ENCODE measurements around the gene RFTN1.

- TF ChIP-seq EZH2 (IDR thresholded peaks at IDR 0.05; ENCODE audit: borderline replicate concordance, insufficient read depth, low read depth, low read length, poor library complexity, severe bottlenecking) (no peak), CTCF (IDR thresholded peaks at IDR 0.05) (no peak)
Observed at GRCh38 chr3:16425398-16426028, 88.0 kb downstream of the RFTN1 start.
